Keratinocyte (primary cell): ENCODE measurements around the gene KCNIP3. TPM values are rescaled to one million over a fixed set of nuclear protein-coding genes. Genes with fewer than 3 reads are reported as not detected.

Source experiments
- DNase-seq: peaks from one replicate; pipeline ENCODE4 v3.0.0-alpha.2; 2011; ENCODE audit warnings: low read depth, missing footprints, low spot score
- FAIRE-seq: peaks from 2 replicates; lab custom pipeline; 2011; peaks lifted over from hg19 to GRCh38; lab: Jason Lieb, UNC
- H2AFZ ChIP-seq: 2 replicates; pipeline ENCODE4 v1.6.0; 2012; ENCODE audit warnings: low read length, control low read depth, inconsistent platforms; ENCODE audit not compliant: control insufficient read depth
- H3K27ac ChIP-seq: 2 replicates; pipeline ENCODE4 v1.5.1; 2011; ENCODE audit warnings: low read length; ENCODE audit not compliant: control insufficient read depth, insufficient read depth
- H3K27me3 ChIP-seq: 3 replicates; pipeline ENCODE4 v1.6.0; 2011; ENCODE audit warnings: low read length; ENCODE audit not compliant: control insufficient read depth, insufficient read depth; ENCODE audit errors: extremely low read depth
- H3K36me3 ChIP-seq, 2 experiments: 2 replicates in 1 of 2; 3 replicates in 1 of 2; pipeline ENCODE4 v1.5.1; 2011; ENCODE audit warnings: low read length in 2 of 2, mild to moderate bottlenecking in 1 of 2; ENCODE audit not compliant: control insufficient read depth in 2 of 2, insufficient read depth in 2 of 2; ENCODE audit errors: extremely low read depth in 1 of 2
- H3K4me1 ChIP-seq: 3 replicates; pipeline ENCODE4 v1.5.1; 2011; ENCODE audit warnings: low read length; ENCODE audit not compliant: control insufficient read depth, insufficient read depth; ENCODE audit errors: extremely low read depth
- H3K4me2 ChIP-seq: 3 replicates; pipeline ENCODE4 v1.6.0; 2011; ENCODE audit warnings: low read depth, low read length; ENCODE audit not compliant: control insufficient read depth, insufficient read depth; ENCODE audit errors: extremely low read depth
- H3K4me3 ChIP-seq, 3 experiments: fragments of 200-600 bp in 1 of 3; sonication (generic) in 1 of 3; 2 replicates in 2 of 3; 3 replicates in 1 of 3; pipeline ENCODE4 v1.5.1; 2011 to 2016; ENCODE audit warnings: low read length in 3 of 3, mild to moderate bottlenecking in 3 of 3, control low read depth in 2 of 3, inconsistent platforms in 1 of 3, low read depth in 1 of 3, mixed read lengths in 1 of 3, mixed run types in 1 of 3, moderate library complexity in 1 of 3; ENCODE audit not compliant: control insufficient read depth in 2 of 3, insufficient read depth in 2 of 3; ENCODE audit errors: extremely low read depth in 1 of 3
- H3K79me2 ChIP-seq: 2 replicates; pipeline ENCODE4 v1.6.0; 2012; ENCODE audit warnings: low read length; ENCODE audit not compliant: control insufficient read depth, insufficient read depth
- H3K9ac ChIP-seq: 3 replicates; pipeline ENCODE4 v1.6.0; 2011; ENCODE audit warnings: low read length; ENCODE audit not compliant: control insufficient read depth, insufficient read depth; ENCODE audit errors: extremely low read depth
- H3K9me1 ChIP-seq: 3 replicates; pipeline ENCODE4 v1.6.0; 2011; ENCODE audit warnings: low read length; ENCODE audit not compliant: control insufficient read depth, insufficient read depth; ENCODE audit errors: extremely low read depth
- H3K9me3 ChIP-seq: 2 replicates; pipeline ENCODE4 v1.5.1; 2012; ENCODE audit warnings: low read depth, low read length; ENCODE audit not compliant: control insufficient read depth
- H4K20me1 ChIP-seq: 3 replicates; pipeline ENCODE4 v1.6.0; 2011; ENCODE audit warnings: low read length; ENCODE audit not compliant: control insufficient read depth, insufficient read depth; ENCODE audit errors: extremely low read depth
- EZH2 ChIP-seq: IDR thresholded peaks from one replicate; pipeline ENCODE4 v1.6.1; 2012; ENCODE audit warnings: inconsistent platforms, mild to moderate bottlenecking, low read length, moderate library complexity
- dilution Hi-C: fragments of 300-500 bp; cut with MboI; formaldehyde crosslinking; loops from one replicate; pipeline ENCODE4 v1.7.0; 2020; ENCODE audit warnings: low sequenced_read_pairs; ENCODE audit not compliant: extremely low pct_ligation_motif_present
- polyA plus RNA-seq, 5 experiments: library from polyadenylated mRNA; depleted of rRNA in 3 of 5; stranded (reverse) in 3 of 5; stranded (forward) in 1 of 5; unstranded in 1 of 5; fragments of >200 nt; gene quantifications; 1 replicate in 1 of 5; 2 replicates in 3 of 5; 3 replicates in 1 of 5; pipeline versions ENCODE4 v1.2.1 to v1.2.3, GENCODE V29; 2011 to 2012; ENCODE audit warnings: missing spikeins in 2 of 5, low read depth in 1 of 5, low replicate concordance in 1 of 5
- TF ChIP-seq, protein P1 (sequence below), 3 experiments: IDR thresholded peaks in 1 of 3; conservative IDR thresholded peaks in 1 of 3; optimal IDR thresholded peaks in 1 of 3; 2 replicates in 2 of 3; 3 replicates in 1 of 3; pipeline versions ENCODE3 to v1.5.1; 2011; ENCODE audit warnings: low read length in 3 of 3, mild to moderate bottlenecking in 3 of 3, moderate library complexity in 2 of 3, control low read depth in 1 of 3, inconsistent platforms in 1 of 3; ENCODE audit not compliant: insufficient read depth in 2 of 3; ENCODE audit errors: extremely low read depth in 1 of 3

Gene KCNIP3
- polyA plus RNA-seq, 1 donor (not counting 4 experiments of a cell fraction or from before 2014, with no cell fraction given): 0.66 TPM

DNA sequence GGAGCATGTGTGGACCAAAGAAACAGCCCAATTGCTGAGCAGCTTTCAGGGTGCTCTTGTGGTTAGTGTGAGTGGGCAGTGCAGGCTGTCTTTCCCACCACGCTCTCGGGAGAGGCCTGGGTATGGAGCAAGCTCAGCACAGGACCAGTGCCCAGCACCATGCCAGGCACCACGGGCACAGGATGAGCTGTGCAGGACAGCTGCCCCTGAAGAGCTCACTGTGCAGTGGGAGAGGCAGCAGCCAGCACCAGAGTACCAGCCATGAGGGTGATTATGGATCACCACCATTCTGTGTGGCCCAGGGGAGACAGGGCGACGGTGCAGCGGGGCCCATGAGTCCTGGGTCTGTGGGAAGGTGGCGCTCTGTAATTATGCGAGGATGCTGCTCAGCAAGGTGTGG, 75.7 kb downstream of the KCNIP3 start:
- H3K9me1 ChIP-seq: no peaks in the 10 kb centered on the region
- H2AFZ ChIP-seq: no peak overlapping the region
- no peaks in the 10 kb centered on the region for H3K79me2 ChIP-seq
- no peak overlapping the region for H3K4me2 ChIP-seq
- dilution Hi-C loops: no loop called here
- no peaks in the 10 kb centered on the region for H3K4me1 ChIP-seq
- no peak overlapping the region for H3K9ac ChIP-seq
- H3K4me3 ChIP-seq: no peak overlapping the region
- no peaks in the 10 kb centered on the region for H3K36me3 ChIP-seq
- no peaks in the 10 kb centered on the region for H4K20me1 ChIP-seq
- FAIRE-seq: no peak
- TF ChIP-seq, protein P1, sequence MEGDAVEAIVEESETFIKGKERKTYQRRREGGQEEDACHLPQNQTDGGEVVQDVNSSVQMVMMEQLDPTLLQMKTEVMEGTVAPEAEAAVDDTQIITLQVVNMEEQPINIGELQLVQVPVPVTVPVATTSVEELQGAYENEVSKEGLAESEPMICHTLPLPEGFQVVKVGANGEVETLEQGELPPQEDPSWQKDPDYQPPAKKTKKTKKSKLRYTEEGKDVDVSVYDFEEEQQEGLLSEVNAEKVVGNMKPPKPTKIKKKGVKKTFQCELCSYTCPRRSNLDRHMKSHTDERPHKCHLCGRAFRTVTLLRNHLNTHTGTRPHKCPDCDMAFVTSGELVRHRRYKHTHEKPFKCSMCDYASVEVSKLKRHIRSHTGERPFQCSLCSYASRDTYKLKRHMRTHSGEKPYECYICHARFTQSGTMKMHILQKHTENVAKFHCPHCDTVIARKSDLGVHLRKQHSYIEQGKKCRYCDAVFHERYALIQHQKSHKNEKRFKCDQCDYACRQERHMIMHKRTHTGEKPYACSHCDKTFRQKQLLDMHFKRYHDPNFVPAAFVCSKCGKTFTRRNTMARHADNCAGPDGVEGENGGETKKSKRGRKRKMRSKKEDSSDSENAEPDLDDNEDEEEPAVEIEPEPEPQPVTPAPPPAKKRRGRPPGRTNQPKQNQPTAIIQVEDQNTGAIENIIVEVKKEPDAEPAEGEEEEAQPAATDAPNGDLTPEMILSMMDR (optimal IDR thresholded peaks at IDR 0.05 in 1 of 3, IDR thresholded peaks at IDR 0.05 in 1 of 3, conservative IDR thresholded peaks at IDR 0.05 in 1 of 3; ENCODE audit: extremely low read depth in 1 of 3, insufficient read depth in 2 of 3, low read length in 3 of 3): no peak
- TF ChIP-seq EZH2: no peak
- H3K9me3 ChIP-seq: no peaks in the 10 kb centered on the region
- no peak overlapping the region for H3K27ac ChIP-seq
- no peaks in the 10 kb centered on the region for H3K27me3 ChIP-seq
- DNase-seq: no peak

DNA sequence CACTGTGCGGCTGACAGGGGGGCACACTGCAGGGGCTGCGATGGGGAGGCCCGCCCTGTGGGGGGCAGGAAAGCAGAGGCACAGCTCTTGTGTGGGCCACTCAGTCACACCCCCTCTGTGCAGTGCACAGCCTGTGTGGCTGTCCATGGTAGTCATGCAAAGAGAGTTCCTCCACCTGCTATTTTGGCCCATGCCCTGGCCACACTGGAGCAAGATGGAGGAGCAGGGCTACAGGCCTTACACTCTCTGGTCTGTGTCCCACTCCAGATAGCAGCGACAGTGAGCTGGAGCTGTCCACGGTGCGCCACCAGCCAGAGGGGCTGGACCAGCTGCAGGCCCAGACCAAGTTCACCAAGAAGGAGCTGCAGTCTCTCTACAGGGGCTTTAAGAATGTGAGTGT, 76.9 kb downstream of the KCNIP3 start:
- H3K4me3 ChIP-seq: no peak overlapping the region
- H2AFZ ChIP-seq: no peak overlapping the region
- no peak overlapping the region for H3K9ac ChIP-seq
- H3K9me3 ChIP-seq: no peaks in the 10 kb centered on the region
- DNase-seq: no peak
- no peaks in the 10 kb centered on the region for H3K36me3 ChIP-seq
- TF ChIP-seq, protein P1 (optimal IDR thresholded peaks at IDR 0.05 in 1 of 3, IDR thresholded peaks at IDR 0.05 in 1 of 3, conservative IDR thresholded peaks at IDR 0.05 in 1 of 3; ENCODE audit: extremely low read depth in 1 of 3, insufficient read depth in 2 of 3, low read length in 3 of 3): no peak
- no peak for TF ChIP-seq EZH2
- H3K4me2 ChIP-seq: no peak overlapping the region
- no peaks in the 10 kb centered on the region for H3K4me1 ChIP-seq
- no peaks in the 10 kb centered on the region for H3K79me2 ChIP-seq
- no peaks in the 10 kb centered on the region for H4K20me1 ChIP-seq
- H3K27ac ChIP-seq: no peak overlapping the region
- H3K9me1 ChIP-seq: no peaks in the 10 kb centered on the region
- no peak for FAIRE-seq
- H3K27me3 ChIP-seq: no peaks in the 10 kb centered on the region
- dilution Hi-C loops: no loop called here
